IMR-90 (cell line): Measurements from ENCODE around the gene TRPV4. TPM values are rescaled to one million over a fixed set of nuclear protein-coding genes. Genes with fewer than 3 reads are reported as not detected.

ENCODE experiments used
- ATAC-seq: fragments of 200-7000 bp; cut with Tn5 transposase; 2 replicates; pipeline ENCODE4 v1.9.1; 2020; ENCODE audit warnings: low read depth, mild to moderate bottlenecking, moderate library complexity
- BruUV-seq: library from RNA; stranded (reverse); fragments of 400-500 nt; replicated peaks from 2 replicates; lab custom pipeline; 2021; lab: Mats Ljungman, UMichigan
- CTCF ChIA-PET: fragments of 300-600 bp; formaldehyde crosslinking; extraction: SDS; loops from one replicate; lab custom pipeline; 2021; ENCODE audit warnings: antibody characterized with exemption; lab: Yijun Ruan, JAX
- POLR2A ChIA-PET: fragments of 300-600 bp; sonication (Branson Sonifier 250); formaldehyde crosslinking; loops from one replicate; lab custom pipeline; 2022; ENCODE audit warnings: antibody characterized with exemption; ENCODE audit not compliant: unreplicated experiment; lab: Charles Lee
- DNase-seq: peaks from one replicate; pipeline ENCODE4 v3.0.0; 2013
- H2AFZ ChIP-seq: replicated peaks from 2 replicates; pipeline ENCODE3; 2013; ENCODE audit warnings: low read length, mild to moderate bottlenecking; ENCODE audit not compliant: poor library complexity
- H2AK5ac ChIP-seq: 2 replicates; pipeline ENCODE4 v1.6.1; 2013; ENCODE audit warnings: low read depth, low read length, inconsistent platforms
- H2AK9ac ChIP-seq: replicated peaks from 2 replicates; pipeline ENCODE3; 2013; ENCODE audit warnings: mild to moderate bottlenecking, low read depth, low read length, moderate library complexity; ENCODE audit not compliant: poor library complexity
- H2BK120ac ChIP-seq: 2 replicates; pipeline ENCODE4 v1.6.1; 2013; ENCODE audit warnings: low read depth, low read length, inconsistent platforms
- H2BK15ac ChIP-seq: 3 replicates; pipeline ENCODE4 v1.6.1; 2013; ENCODE audit warnings: low read depth, low read length, inconsistent platforms
- H2BK20ac ChIP-seq: 2 replicates; pipeline ENCODE4 v1.6.1; 2013; ENCODE audit warnings: low read depth, mild to moderate bottlenecking, inconsistent platforms, low read length, moderate library complexity
- H2BK5ac ChIP-seq: 2 replicates; pipeline ENCODE4 v1.6.1; 2013; ENCODE audit warnings: mild to moderate bottlenecking, low read depth, low read length, inconsistent platforms; ENCODE audit not compliant: poor library complexity, severe bottlenecking
- H3K14ac ChIP-seq: replicated peaks from 2 replicates; pipeline ENCODE4 v1.6.1; 2013; ENCODE audit warnings: low read depth, low read length, inconsistent platforms
- H3K18ac ChIP-seq: 2 replicates; pipeline ENCODE4 v1.6.1; 2013; ENCODE audit warnings: low read depth, low read length, control low read depth
- H3K23ac ChIP-seq: 2 replicates; pipeline ENCODE4 v1.6.1; 2013; ENCODE audit warnings: low read depth, low read length, inconsistent platforms
- H3K27ac ChIP-seq: 2 replicates; pipeline ENCODE4 v1.5.1; 2013; ENCODE audit warnings: mild to moderate bottlenecking, control low read depth, low read length; ENCODE audit not compliant: insufficient read depth
- H3K27me3 ChIP-seq: 2 replicates; pipeline ENCODE4 v1.6.1; 2013; ENCODE audit warnings: low read length; ENCODE audit not compliant: control insufficient read depth, insufficient read depth
- H3K36me3 ChIP-seq: 2 replicates; pipeline ENCODE4 v1.6.1; 2013; ENCODE audit warnings: low read length, mixed read lengths; ENCODE audit not compliant: control insufficient read depth, insufficient read depth
- H3K4ac ChIP-seq: 2 replicates; pipeline ENCODE4 v1.6.1; 2013; ENCODE audit warnings: low read depth, low read length, inconsistent platforms
- H3K4me1 ChIP-seq: 2 replicates; pipeline ENCODE4 v1.6.1; 2013; ENCODE audit warnings: low read length, mixed read lengths; ENCODE audit not compliant: control insufficient read depth, insufficient read depth
- H3K4me2 ChIP-seq: 2 replicates; pipeline ENCODE4 v1.6.1; 2013; ENCODE audit warnings: low read depth, mild to moderate bottlenecking, control low read depth, low read length, moderate library complexity
- H3K4me3 ChIP-seq: 2 replicates; pipeline ENCODE4 v1.5.1; 2013; ENCODE audit warnings: low read depth, mild to moderate bottlenecking, control low read depth, low read length, moderate library complexity; ENCODE audit not compliant: insufficient read depth
- H3K56ac ChIP-seq: 2 replicates; pipeline ENCODE4 v1.6.1; 2013; ENCODE audit warnings: low read length, inconsistent platforms; ENCODE audit not compliant: insufficient read depth; ENCODE audit errors: extremely low read depth
- H3K79me1 ChIP-seq, 2 experiments: 2 replicates each; pipeline ENCODE4 v1.6.1; 2013; ENCODE audit warnings: low read length in 2 of 2, inconsistent platforms in 1 of 2, low read depth in 1 of 2
- H3K9ac ChIP-seq: 2 replicates; pipeline ENCODE4 v1.6.1; 2013; ENCODE audit warnings: low read depth, low read length, control low read depth
- H3K9me1 ChIP-seq: 2 replicates; pipeline ENCODE4 v1.6.1; 2013; ENCODE audit warnings: low read length, inconsistent platforms; ENCODE audit not compliant: insufficient read depth
- H3K9me3 ChIP-seq: 2 replicates; pipeline ENCODE4 v1.6.1; 2013; ENCODE audit warnings: low read length; ENCODE audit not compliant: control insufficient read depth, insufficient read depth
- H4K20me1 ChIP-seq: 2 replicates; pipeline ENCODE4 v1.6.1; 2013; ENCODE audit warnings: low read length, inconsistent platforms; ENCODE audit not compliant: insufficient read depth
- H4K5ac ChIP-seq: 2 replicates; pipeline ENCODE4 v1.6.1; 2013; ENCODE audit warnings: mild to moderate bottlenecking, low read depth, low read length, control low read depth
- H4K8ac ChIP-seq, 2 experiments: 2 replicates each; pipeline ENCODE4 v1.6.1; 2013; ENCODE audit warnings: low read depth in 2 of 2, low read length in 2 of 2, control low read depth in 1 of 2, inconsistent platforms in 1 of 2
- H4K91ac ChIP-seq: 2 replicates; pipeline ENCODE4 v1.6.1; 2013; ENCODE audit warnings: low read depth, low read length, inconsistent platforms; ENCODE audit not compliant: insufficient read depth
- CHD1 ChIP-seq: IDR thresholded peaks from 2 replicates; pipeline ENCODE4 v1.6.1; 2012; ENCODE audit warnings: low read depth, low read length, improper control_type of control experiment
- MAFK ChIP-seq: IDR thresholded peaks from 2 replicates; pipeline ENCODE4 v1.6.1; 2012; ENCODE audit warnings: low read depth, low read length, improper control_type of control experiment
- NFE2L2 ChIP-seq: fragments of 150-350 bp; IDR thresholded peaks from 2 replicates; pipeline ENCODE4 v1.6.1; 2016; ENCODE audit warnings: low read depth, mild to moderate bottlenecking, low read length
- WGBS, 2 experiments: methylation state at CpG; one replicate each; pipeline versions ENCODE4 v1.1.5 to v1.1.7; 2013; ENCODE audit warnings: missing lambda C conversion rate in 2 of 2; ENCODE audit not compliant: insufficient read length in 1 of 2; ENCODE audit errors: extremely low coverage in 2 of 2; 5-methylcytosine and 5-hydroxymethylcytosine counted together
- dilution Hi-C: fragments of 300-500 bp; cut with HindIII; formaldehyde crosslinking; loops from one replicate; pipeline ENCODE4 v1.14.3; 2018; ENCODE audit warnings: low sequenced_read_pairs; ENCODE audit not compliant: unreplicated experiment
- in situ Hi-C: fragments of 300-500 bp; cut with MboI; formaldehyde crosslinking; loops from 3 replicates; pipeline ENCODE4 v1.14.3; 2019; ENCODE audit warnings: low sequenced_read_pairs, inconsistent platforms, mixed read lengths
- intact Hi-C: fragments of 100-400 bp; cut with micrococcal nuclease; formaldehyde crosslinking; loops from 2 replicates; pipeline ENCODE4 v1.10.0; 2022
- polyA plus RNA-seq, 3 experiments: library from polyadenylated mRNA; depleted of rRNA; stranded (reverse); fragments of >200 nt; gene quantifications; 2 replicates each; pipeline ENCODE4 v1.2.3, GENCODE V29; 2012; ENCODE audit warnings: low replicate concordance in 1 of 3
- total RNA-seq: library from RNA; depleted of rRNA; stranded (reverse); fragments of >200 nt; gene quantifications from 2 replicates; pipeline ENCODE4 v1.2.3, GENCODE V29; 2012

Gene TRPV4
- total and polyA plus RNA-seq, 2 of the 4 experiments (the other 2 are of a cell fraction) = 1.1 to 6.1 TPM

GRCh38 chr12:109767991-109768900 lies 65.0 kb downstream of the TRPV4 start:
- H4K5ac ChIP-seq = no peak overlapping the region
- in situ Hi-C loops (no loop called here), intact Hi-C loops (no loop called here), dilution Hi-C loops (no loop called here)
- no peak overlapping the region for H4K91ac ChIP-seq
- no peaks in the 10 kb centered on the region for H3K36me3 ChIP-seq
- ChIA-PET CTCF (no interaction called here), POLR2A (no interaction called here)
- H3K18ac ChIP-seq = no peak overlapping the region
- no peak for TF ChIP-seq NFE2L2
- TF ChIP-seq CHD1 = no peak
- TF ChIP-seq MAFK = no peak
- no peak overlapping the region for H3K4me2 ChIP-seq
- DNase-seq (no peak), ATAC-seq (no peak)
- peaks cover 2% of the 10 kb centered on the region; the same call in 1 of the 2 replicates for H3K9me3 ChIP-seq
- H3K27ac ChIP-seq = no peak overlapping the region
- no peak overlapping the region for H3K4me3 ChIP-seq
- no peak overlapping the region for H3K9ac ChIP-seq
- peaks cover 2% of the 10 kb centered on the region; the same call in 1 of the 2 replicates for H3K27me3 ChIP-seq
- H4K8ac ChIP-seq = no peak overlapping the region
- no peaks in the 10 kb centered on the region for H3K79me1 ChIP-seq
- H3K9me1 ChIP-seq = no peaks in the 10 kb centered on the region
- BruUV-seq = no TSS peak
- H3K23ac ChIP-seq = no peak overlapping the region
- no peak overlapping the region for H2AFZ ChIP-seq
- H2BK15ac ChIP-seq = no peak overlapping the region
- H3K56ac ChIP-seq = no peak overlapping the region
- H4K20me1 ChIP-seq = no peaks in the 10 kb centered on the region
- H2BK5ac ChIP-seq = no peak overlapping the region
- no peak overlapping the region for H3K4ac ChIP-seq
- H2AK5ac ChIP-seq = no peak overlapping the region
- no peak overlapping the region for H3K14ac ChIP-seq
- H2AK9ac ChIP-seq = no peak overlapping the region
- WGBS, 2 experiments = 91% methylated on average over 18 of the region's 54 CpGs; no CpG with 5 or more reads in 1 of the 2 experiments
- no peak overlapping the region for H2BK120ac ChIP-seq
- H3K4me1 ChIP-seq = no peaks in the 10 kb centered on the region
- no peak overlapping the region for H2BK20ac ChIP-seq
